Common myeloid progenitor, CD34-positive (primary cell): ENCODE results near the gene NRL.

Source experiments
- CTCF ChIA-PET: fragments of 350-600 bp; sonication (Branson Sonifier 250); formaldehyde crosslinking; loops from one replicate; lab custom pipeline; 2021; ENCODE audit warnings: antibody characterized with exemption; lab: Charles Lee
- POLR2A ChIA-PET: fragments of 350-600 bp; sonication (Branson Sonifier 250); formaldehyde crosslinking; loops from one replicate; lab custom pipeline; 2021; ENCODE audit warnings: antibody characterized with exemption; lab: Charles Lee
- DNase-seq, 3 donors: peaks; one replicate each; pipeline versions ENCODE4 v3.0.0 to v3.0.0-alpha.2; 2013
- H3K27ac ChIP-seq, 2 experiments: 1 replicate in 1 of 2; 2 replicates in 1 of 2; pipeline ENCODE4 v1.7.0; 2013; ENCODE audit warnings: inconsistent platforms in 2 of 2, low read length in 2 of 2, mild to moderate bottlenecking in 2 of 2, low read depth in 1 of 2, moderate library complexity in 1 of 2; ENCODE audit not compliant: severe bottlenecking in 2 of 2, insufficient read depth in 1 of 2, poor library complexity in 1 of 2
- H3K27me3 ChIP-seq, 5 experiments: replicated peaks in 2 of 5; 1 replicate in 3 of 5; 2 replicates in 2 of 5; pipeline versions ENCODE4 v1.6.1 to v1.7.0; 2013; ENCODE audit warnings: low read length in 4 of 5, mild to moderate bottlenecking in 2 of 5, moderate library complexity in 2 of 5, inconsistent platforms in 1 of 5; ENCODE audit not compliant: insufficient read depth in 5 of 5, control insufficient read depth in 4 of 5
- H3K36me3 ChIP-seq, 4 experiments: 1 replicate in 2 of 4; 2 replicates in 2 of 4; pipeline versions ENCODE4 v1.6.1 to v1.7.0; 2013; ENCODE audit warnings: low read length in 3 of 4, control low read depth in 1 of 4, mild to moderate bottlenecking in 1 of 4; ENCODE audit not compliant: control insufficient read depth in 4 of 4, insufficient read depth in 4 of 4
- H3K4me1 ChIP-seq, 4 experiments: 1 replicate in 3 of 4; 2 replicates in 1 of 4; pipeline versions ENCODE4 v1.6.1 to v1.7.1; 2013; ENCODE audit warnings: low read length in 3 of 4, mild to moderate bottlenecking in 3 of 4, control low read depth in 1 of 4, inconsistent platforms in 1 of 4, moderate library complexity in 1 of 4; ENCODE audit not compliant: control insufficient read depth in 4 of 4, insufficient read depth in 4 of 4; ENCODE audit errors: control extremely low read depth in 1 of 4
- H3K4me3 ChIP-seq, 7 experiments: 1 replicate in 4 of 7; 2 replicates in 3 of 7; pipeline versions ENCODE4 v1.5.1 to v1.7.0; 2013; ENCODE audit warnings: mild to moderate bottlenecking in 7 of 7, low read length in 6 of 7, moderate library complexity in 6 of 7, inconsistent platforms in 2 of 7, low read depth in 2 of 7, control low read depth in 1 of 7; ENCODE audit not compliant: insufficient read depth in 4 of 7, control insufficient read depth in 1 of 7; ENCODE audit errors: extremely low read depth in 1 of 7
- H3K9me3 ChIP-seq, 5 experiments: 1 replicate in 4 of 5; 2 replicates in 1 of 5; pipeline versions ENCODE4 v1.6.1 to v1.7.1; 2013; ENCODE audit warnings: low read length in 4 of 5, mild to moderate bottlenecking in 2 of 5, inconsistent platforms in 1 of 5, low read depth in 1 of 5, moderate library complexity in 1 of 5; ENCODE audit not compliant: control insufficient read depth in 4 of 5, insufficient read depth in 2 of 5; ENCODE audit errors: control extremely low read depth in 1 of 5
- WGBS: methylation state at CpG from one replicate; pipeline ENCODE4 v1.1.5; 2013; ENCODE audit not compliant: insufficient coverage; 5-methylcytosine and 5-hydroxymethylcytosine counted together

The NRL gene

DNA sequence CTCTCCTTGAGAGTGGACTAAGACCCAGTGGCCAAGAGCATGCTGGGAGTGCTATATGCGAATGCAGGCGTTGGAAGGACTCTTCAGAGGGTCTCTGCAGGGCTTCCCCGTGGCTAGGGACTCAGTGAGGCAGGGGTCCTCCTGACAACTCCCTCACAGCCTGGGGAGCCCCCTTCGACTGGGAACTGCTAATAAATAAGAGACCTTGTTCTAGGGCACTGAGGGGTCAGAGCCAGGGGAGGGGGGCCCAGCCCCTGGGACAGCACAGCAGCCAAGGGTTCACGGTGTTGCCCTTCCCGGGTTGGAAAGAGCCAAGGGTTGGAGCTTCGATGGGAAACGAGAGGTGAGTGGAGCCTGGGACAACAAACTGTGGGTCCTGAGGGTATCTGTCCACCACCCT, 49.3 kb downstream of the NRL start:
- POLR2A ChIA-PET = no interaction called here
- 95% methylated on average over 6 of the region's 8 CpGs for WGBS
- DNase-seq = no peak
- CTCF ChIA-PET = interaction anchor here (0.6 to 12.2 kb wide), 6 partner anchors 10 to 40 kb away, joined by 3 to 188 read pairs (median 5); no protein-coding TSS in a partner anchor
- H3K4me3 ChIP-seq = no peak overlapping the region
- H3K4me1 ChIP-seq = no peaks in the 10 kb centered on the region
- no peaks in the 10 kb centered on the region for H3K36me3 ChIP-seq
- H3K27me3 ChIP-seq = peaks cover 0 to 2% (median 0%) of the 10 kb centered on the region in 5 experiments
- H3K27ac ChIP-seq = no peak overlapping the region
- no peaks in the 10 kb centered on the region for H3K9me3 ChIP-seq

DNA sequence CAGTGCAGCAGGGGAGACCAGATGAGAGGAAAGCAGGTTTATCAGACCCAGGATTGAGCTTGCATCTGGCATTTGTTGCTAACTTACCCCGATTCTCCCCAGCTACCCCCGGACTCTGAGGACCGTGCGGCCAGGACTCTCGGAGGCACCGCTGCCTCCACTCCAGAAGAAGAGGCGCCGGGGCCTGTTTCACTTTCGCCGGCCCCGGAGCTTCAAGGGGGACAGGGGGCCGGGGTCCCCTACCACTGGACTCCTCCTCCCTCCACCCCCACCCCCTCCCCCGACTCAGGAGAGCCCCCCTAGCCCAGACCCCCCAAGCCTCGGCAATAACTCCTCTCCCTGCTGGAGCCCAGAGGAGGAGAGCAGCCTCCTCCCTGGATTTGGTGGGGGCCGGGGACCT, 49.9 kb downstream of the NRL start:
- H3K27me3 ChIP-seq = no peaks in the 10 kb centered on the region
- no peak overlapping the region for H3K27ac ChIP-seq
- no peak for DNase-seq
- ChIA-PET CTCF (interaction anchor here (0.6 to 12.2 kb wide), 6 partner anchors 10 to 41 kb away, joined by 3 to 188 read pairs (median 4); partner anchors contain the start of gene PCK2), POLR2A (no interaction called here)
- no peaks in the 10 kb centered on the region for H3K9me3 ChIP-seq
- no peaks in the 10 kb centered on the region for H3K4me1 ChIP-seq
- whole genome bisulfite sequencing = 80% methylated on average over 2 of the region's 15 CpGs
- H3K36me3 ChIP-seq = no peaks in the 10 kb centered on the region
- no peak overlapping the region for H3K4me3 ChIP-seq

DNA sequence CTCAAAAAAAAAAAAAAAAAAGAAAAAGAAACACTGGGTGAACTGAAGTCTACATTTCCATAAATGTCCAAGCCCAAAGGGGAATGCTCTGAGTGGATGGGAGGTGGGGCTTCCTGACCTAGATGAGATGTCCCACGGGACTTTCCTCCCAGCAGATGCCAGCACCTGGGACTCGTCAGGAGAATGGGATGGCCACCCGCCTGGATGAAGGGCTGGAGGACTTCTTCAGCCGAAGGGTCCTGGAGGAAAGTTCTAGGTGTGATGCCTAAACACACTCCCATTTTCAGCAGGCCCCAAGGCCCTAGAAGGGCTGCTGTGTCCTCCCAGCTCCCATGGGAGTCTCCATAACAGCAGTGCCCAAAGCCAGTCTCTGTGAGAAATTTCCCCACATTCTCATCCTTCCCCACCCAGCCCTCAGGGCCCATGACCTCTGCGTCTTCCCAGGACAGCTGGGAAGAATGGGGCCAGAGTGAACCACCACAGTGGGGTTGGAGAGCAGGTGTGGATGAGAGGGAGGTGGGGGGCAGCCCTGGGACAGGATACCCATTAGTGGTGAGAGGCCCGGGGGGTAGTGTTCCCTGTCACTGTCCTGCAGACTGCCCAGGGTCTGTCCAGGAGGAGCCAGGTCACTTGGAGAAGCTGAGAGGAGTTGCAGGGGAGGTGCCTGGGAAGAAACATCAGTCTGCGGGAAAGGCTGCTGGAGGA, 50.5 kb downstream of the NRL start:
- H3K36me3 ChIP-seq = no peaks in the 10 kb centered on the region
- CTCF ChIA-PET = interaction anchor here (1.0 to 12.2 kb wide), 7 partner anchors 9 to 42 kb away, joined by 3 to 188 read pairs (median 4); partner anchors contain the start of gene PCK2
- POLR2A ChIA-PET = no interaction called here
- no peak overlapping the region for H3K4me3 ChIP-seq
- no peak overlapping the region for H3K27ac ChIP-seq
- H3K27me3 ChIP-seq = no peaks in the 10 kb centered on the region
- H3K9me3 ChIP-seq = no peaks in the 10 kb centered on the region
- no peaks in the 10 kb centered on the region for H3K4me1 ChIP-seq
- no peak for DNase-seq
- 100% methylated on average over 5 of the region's 7 CpGs for WGBS

DNA sequence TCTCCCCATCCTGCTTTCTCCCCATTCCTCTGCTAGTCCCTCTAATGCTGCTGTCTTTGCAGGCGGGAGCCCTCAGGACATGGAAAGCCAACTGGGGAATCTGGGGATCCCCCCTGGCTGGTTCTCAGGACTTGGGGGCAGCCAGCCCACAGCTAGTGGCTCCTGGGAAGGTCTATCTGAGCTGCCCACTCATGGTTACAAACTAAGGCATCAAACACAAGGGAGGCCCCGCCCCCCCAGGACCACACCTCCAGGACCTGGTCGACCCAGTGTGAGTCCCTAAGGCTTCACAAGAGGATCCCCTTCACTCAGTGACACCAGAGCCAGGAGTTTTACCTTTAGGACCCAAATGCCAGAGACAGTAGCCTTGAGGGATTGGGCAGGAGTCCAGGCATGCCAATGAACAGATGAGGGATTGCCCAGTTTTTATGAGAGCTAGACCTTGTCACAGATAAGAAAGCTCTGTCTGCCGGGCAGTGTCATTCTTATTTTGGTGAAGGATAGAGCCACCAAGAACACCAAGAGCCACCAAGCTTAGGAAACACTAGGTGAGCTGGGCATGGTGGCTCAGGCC, 51.4 kb downstream of the NRL start:
- ChIA-PET POLR2A (no interaction called here), CTCF (interaction anchor here (1.0 to 12.2 kb wide), 5 partner anchors 10 to 42 kb away, joined by 3 to 188 read pairs (median 6); partner anchors contain the start of gene PCK2)
- Histone ChIP-seq H3K27me3 (no peaks in the 10 kb centered on the region), H3K36me3 (no peaks in the 10 kb centered on the region), H3K27ac (no peak overlapping the region), H3K4me3 (no peak overlapping the region), H3K4me1 (no peaks in the 10 kb centered on the region), H3K9me3 (no peaks in the 10 kb centered on the region)
- DNase-seq = no peak
- WGBS = 92% methylated on average over 2 of the region's 4 CpGs

DNA sequence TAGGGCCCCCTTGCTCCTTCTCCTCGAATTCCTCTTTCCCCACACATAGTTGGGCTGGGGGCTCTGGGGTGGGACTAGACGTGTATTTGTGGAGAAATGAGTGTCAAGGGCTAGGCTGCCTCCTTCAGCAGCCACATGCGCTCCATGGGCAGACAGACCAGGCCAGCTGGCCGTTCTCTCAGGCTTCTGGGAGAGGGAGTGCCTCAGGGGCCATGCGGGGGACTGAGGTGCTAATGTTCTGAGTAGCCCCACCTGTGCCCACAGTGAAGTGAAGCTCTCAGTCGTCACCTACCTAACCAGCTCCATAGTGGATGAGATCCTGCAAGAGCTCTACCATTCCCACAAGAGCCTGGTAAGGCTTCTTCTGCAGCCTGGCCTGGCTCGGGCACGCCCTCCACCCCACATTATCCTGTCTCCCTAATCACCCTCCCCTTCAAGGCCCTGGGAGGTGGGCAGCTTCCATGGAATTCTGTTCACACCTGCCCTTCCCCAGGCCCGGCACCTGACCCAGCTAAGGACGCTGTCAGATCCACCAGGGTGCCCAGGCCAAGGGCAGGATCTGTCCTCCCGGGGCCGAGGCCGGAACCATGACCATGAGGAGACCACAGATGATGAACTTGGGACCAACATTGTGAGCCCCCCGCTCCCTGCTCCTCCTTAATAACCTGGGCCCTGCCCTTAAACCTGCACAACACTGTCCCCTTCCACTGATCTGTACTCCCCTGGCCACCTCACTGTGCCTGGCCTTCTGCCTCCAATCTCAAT, 52.4 kb downstream of the NRL start:
- no peaks in the 10 kb centered on the region for H3K36me3 ChIP-seq
- no peak overlapping the region for H3K27ac ChIP-seq
- no peaks in the 10 kb centered on the region for H3K4me1 ChIP-seq
- no peaks in the 10 kb centered on the region for H3K27me3 ChIP-seq
- no peak for DNase-seq
- H3K4me3 ChIP-seq = no peak overlapping the region
- 99% methylated on average over 10 of the region's 14 CpGs for WGBS
- H3K9me3 ChIP-seq = no peaks in the 10 kb centered on the region
- ChIA-PET POLR2A (no interaction called here), CTCF (interaction anchor here (0.8 to 12.7 kb wide), 10 partner anchors 11 to 98 kb away, joined by 3 to 188 read pairs (median 6); partner anchors contain the start of genes DCAF11, NRL and PCK2)

DNA sequence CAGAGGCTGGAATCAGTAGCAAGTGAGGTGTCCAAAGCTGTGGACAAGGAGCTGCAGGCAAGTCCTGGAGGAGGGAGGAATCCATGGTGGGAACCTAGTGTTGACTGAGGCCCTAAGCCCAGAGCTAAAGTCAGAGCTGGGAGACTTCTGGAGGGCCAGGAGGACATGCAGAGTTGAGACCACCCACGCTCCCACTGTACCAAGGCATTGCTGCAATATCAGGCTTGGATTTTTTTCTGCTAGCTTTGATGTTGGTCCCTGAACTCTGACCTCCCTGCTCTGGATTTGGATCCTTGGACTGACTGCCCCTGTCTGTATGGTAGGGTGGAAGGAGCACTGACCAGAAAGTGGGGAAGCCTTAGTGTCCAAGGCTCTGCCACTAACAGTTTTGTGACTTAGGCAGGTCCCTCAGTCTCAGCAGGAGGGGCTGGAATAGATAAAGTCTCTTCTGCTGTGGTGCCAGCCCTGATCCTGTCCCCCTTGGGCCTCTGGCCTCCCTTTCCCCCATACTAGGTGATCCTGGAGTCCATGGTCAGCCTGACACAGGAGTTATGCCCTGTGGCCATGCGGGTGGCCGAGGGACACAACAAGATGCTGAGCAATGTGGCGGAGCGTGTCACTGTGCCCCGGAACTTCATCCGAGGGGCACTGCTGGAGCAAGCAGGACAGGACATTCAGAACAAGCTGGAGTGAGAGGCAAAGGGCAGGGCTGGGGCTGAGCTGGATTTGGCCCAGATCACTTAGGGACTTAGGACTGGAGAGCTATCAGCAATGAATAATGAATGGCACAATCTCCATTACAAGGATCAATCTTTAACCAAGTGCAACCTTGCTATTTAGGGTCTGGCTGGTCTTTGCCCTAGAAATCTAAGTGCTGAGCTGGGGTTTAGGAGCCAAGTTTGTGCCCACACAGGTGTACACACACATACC, 53.5 kb downstream of the NRL start:
- POLR2A ChIA-PET = interaction anchor here (1.3 kb wide), 1 partner anchor 29 kb away, joined by 3 read pairs; no protein-coding TSS in a partner anchor
- no peaks in the 10 kb centered on the region for H3K9me3 ChIP-seq
- no peaks in the 10 kb centered on the region for H3K27me3 ChIP-seq
- no peak for DNase-seq
- CTCF ChIA-PET = interaction anchor here (0.7 to 12.7 kb wide), 14 partner anchors 9 to 99 kb away, joined by 3 to 188 read pairs (median 4); partner anchors contain the start of genes CARMIL3 and PCK2
- H3K36me3 ChIP-seq = no peaks in the 10 kb centered on the region
- H3K4me1 ChIP-seq = no peaks in the 10 kb centered on the region
- H3K27ac ChIP-seq = no peak overlapping the region
- WGBS = 100% methylated on average over 7 of the region's 7 CpGs
- H3K4me3 ChIP-seq = no peak overlapping the region
